HepG2 (cell line): ENCODE measurements around the gene OR1F1.

Experiments
- CBX5 ChIP-seq: sonication (generic); formaldehyde crosslinking; IDR thresholded peaks from 2 replicates; pipeline ENCODE4 v1.4.0; 2020; ENCODE audit warnings: missing genetic modification reagents, borderline replicate concordance
- EP300 ChIP-seq, 3 experiments: sonication (generic) in 1 of 3; formaldehyde crosslinking in 1 of 3; IDR thresholded peaks; 2 replicates each; pipeline versions ENCODE4 v1.5.1 to v1.6.1; 2011 to 2020; ENCODE audit warnings: low read depth in 2 of 3, low read length in 2 of 3, borderline replicate concordance in 1 of 3, improper control_type of control experiment in 1 of 3, mild to moderate bottlenecking in 1 of 3, missing genetic modification reagents in 1 of 3, moderate library complexity in 1 of 3
- ETV6 ChIP-seq: sonication (generic); formaldehyde crosslinking; conservative IDR thresholded peaks from 2 replicates; pipeline ENCODE4 v1.4.0; 2020; ENCODE audit warnings: missing genetic modification reagents
- KAT8 ChIP-seq: IDR thresholded peaks from 2 replicates; pipeline ENCODE4 v1.6.1; 2016; ENCODE audit warnings: missing genetic modification reagents, missing compliant biosample characterization
- POLR2A ChIP-seq, 2 experiments: IDR thresholded peaks; 2 replicates each; pipeline ENCODE4 v1.6.1; 2011; ENCODE audit warnings: low read depth in 2 of 2, low read length in 2 of 2, mild to moderate bottlenecking in 1 of 2, moderate library complexity in 1 of 2; ENCODE audit not compliant: insufficient read depth in 1 of 2
- SP1 ChIP-seq, 2 experiments: fragments of 450-650 bp in 1 of 2; sonication (generic) in 1 of 2; formaldehyde crosslinking in 1 of 2; IDR thresholded peaks; 2 replicates each; pipeline versions ENCODE4 v1.4.0 to v1.6.1; 2016 to 2020; ENCODE audit warnings: missing genetic modification reagents in 1 of 2
- ZNF674 ChIP-seq: sonication (generic); formaldehyde crosslinking; IDR thresholded peaks from 2 replicates; pipeline ENCODE4 v1.5.0; 2020; ENCODE audit warnings: low read depth, mild to moderate bottlenecking, missing genetic modification reagents
- TF ChIP-seq, protein P1 (sequence below): sonication (generic); formaldehyde crosslinking; IDR thresholded peaks from 2 replicates; pipeline ENCODE4 v1.9.0; 2021; ENCODE audit warnings: mild to moderate bottlenecking, missing genetic modification reagents
- TF ChIP-seq, protein P2 (sequence below), 2 experiments: sonication (generic) in 1 of 2; formaldehyde crosslinking in 1 of 2; IDR thresholded peaks; 2 replicates each; pipeline versions ENCODE4 v1.4.0 to v1.6.1; 2016 to 2020; ENCODE audit warnings: borderline replicate concordance in 1 of 2, low read depth in 1 of 2, mild to moderate bottlenecking in 1 of 2, missing genetic modification reagents in 1 of 2
- TF ChIP-seq, protein P3 (sequence below): IDR thresholded peaks from 2 replicates; pipeline ENCODE4 v1.6.1; 2016; ENCODE audit warnings: missing compliant biosample characterization, missing genetic modification reagents, borderline replicate concordance
- TF ChIP-seq, protein P4 (sequence below): sonication (generic); formaldehyde crosslinking; IDR thresholded peaks from 2 replicates; pipeline ENCODE4 v1.5.1; 2020; ENCODE audit warnings: mild to moderate bottlenecking, missing genetic modification reagents, borderline replicate concordance
- TF ChIP-seq, protein P5 (sequence below): sonication (generic); formaldehyde crosslinking; IDR thresholded peaks from 2 replicates; pipeline ENCODE4 v1.9.0; 2021; ENCODE audit warnings: missing genetic modification reagents, mild to moderate bottlenecking, borderline replicate concordance

DNA sequence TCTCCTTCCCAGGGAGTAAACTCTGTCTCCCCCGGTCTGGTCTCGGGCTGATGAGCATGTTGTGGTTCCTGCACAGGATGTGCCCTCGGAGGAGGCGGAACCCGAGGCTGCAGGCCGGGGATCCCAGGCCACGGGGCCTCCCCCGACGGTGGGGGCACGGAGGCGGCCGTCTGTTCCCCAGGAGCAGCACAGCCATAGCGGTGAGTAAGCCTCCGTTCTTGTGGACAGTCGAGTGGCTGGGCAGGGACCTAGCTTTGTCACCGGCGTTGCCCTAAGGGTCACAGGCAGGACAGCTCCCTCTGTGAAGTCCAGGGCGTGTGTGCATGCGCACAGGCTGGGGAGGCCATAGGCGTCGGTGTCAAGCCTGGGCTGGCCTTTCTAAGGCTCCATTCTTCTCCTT is 49.7 kb upstream of the OR1F1 start:
- no peak for TF ChIP-seq EP300 (IDR thresholded peaks at IDR 0.05; ENCODE audit: low read depth in 2 of 2, low read length in 2 of 2)
- no peak for TF ChIP-seq EP300 (CRISPR knock-in tag; IDR thresholded peaks at IDR 0.05; ENCODE audit: borderline replicate concordance)
- TF ChIP-seq CBX5 (CRISPR knock-in tag) = no peak
- no peak for TF ChIP-seq POLR2A (IDR thresholded peaks at IDR 0.05; ENCODE audit: insufficient read depth in 1 of 2, low read depth in 2 of 2, low read length in 2 of 2)
- TF ChIP-seq KAT8 (CRISPR knock-in tag) = no peak
- TF ChIP-seq, protein P1, sequence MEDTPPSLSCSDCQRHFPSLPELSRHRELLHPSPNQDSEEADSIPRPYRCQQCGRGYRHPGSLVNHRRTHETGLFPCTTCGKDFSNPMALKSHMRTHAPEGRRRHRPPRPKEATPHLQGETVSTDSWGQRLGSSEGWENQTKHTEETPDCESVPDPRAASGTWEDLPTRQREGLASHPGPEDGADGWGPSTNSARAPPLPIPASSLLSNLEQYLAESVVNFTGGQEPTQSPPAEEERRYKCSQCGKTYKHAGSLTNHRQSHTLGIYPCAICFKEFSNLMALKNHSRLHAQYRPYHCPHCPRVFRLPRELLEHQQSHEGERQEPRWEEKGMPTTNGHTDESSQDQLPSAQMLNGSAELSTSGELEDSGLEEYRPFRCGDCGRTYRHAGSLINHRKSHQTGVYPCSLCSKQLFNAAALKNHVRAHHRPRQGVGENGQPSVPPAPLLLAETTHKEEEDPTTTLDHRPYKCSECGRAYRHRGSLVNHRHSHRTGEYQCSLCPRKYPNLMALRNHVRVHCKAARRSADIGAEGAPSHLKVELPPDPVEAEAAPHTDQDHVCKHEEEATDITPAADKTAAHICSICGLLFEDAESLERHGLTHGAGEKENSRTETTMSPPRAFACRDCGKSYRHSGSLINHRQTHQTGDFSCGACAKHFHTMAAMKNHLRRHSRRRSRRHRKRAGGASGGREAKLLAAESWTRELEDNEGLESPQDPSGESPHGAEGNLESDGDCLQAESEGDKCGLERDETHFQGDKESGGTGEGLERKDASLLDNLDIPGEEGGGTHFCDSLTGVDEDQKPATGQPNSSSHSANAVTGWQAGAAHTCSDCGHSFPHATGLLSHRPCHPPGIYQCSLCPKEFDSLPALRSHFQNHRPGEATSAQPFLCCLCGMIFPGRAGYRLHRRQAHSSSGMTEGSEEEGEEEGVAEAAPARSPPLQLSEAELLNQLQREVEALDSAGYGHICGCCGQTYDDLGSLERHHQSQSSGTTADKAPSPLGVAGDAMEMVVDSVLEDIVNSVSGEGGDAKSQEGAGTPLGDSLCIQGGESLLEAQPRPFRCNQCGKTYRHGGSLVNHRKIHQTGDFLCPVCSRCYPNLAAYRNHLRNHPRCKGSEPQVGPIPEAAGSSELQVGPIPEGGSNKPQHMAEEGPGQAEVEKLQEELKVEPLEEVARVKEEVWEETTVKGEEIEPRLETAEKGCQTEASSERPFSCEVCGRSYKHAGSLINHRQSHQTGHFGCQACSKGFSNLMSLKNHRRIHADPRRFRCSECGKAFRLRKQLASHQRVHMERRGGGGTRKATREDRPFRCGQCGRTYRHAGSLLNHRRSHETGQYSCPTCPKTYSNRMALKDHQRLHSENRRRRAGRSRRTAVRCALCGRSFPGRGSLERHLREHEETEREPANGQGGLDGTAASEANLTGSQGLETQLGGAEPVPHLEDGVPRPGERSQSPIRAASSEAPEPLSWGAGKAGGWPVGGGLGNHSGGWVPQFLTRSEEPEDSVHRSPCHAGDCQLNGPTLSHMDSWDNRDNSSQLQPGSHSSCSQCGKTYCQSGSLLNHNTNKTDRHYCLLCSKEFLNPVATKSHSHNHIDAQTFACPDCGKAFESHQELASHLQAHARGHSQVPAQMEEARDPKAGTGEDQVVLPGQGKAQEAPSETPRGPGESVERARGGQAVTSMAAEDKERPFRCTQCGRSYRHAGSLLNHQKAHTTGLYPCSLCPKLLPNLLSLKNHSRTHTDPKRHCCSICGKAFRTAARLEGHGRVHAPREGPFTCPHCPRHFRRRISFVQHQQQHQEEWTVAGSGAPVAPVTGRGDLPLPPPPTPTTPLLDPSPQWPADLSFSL (CRISPR knock-in tag) = no peak
- TF ChIP-seq, protein P2, sequence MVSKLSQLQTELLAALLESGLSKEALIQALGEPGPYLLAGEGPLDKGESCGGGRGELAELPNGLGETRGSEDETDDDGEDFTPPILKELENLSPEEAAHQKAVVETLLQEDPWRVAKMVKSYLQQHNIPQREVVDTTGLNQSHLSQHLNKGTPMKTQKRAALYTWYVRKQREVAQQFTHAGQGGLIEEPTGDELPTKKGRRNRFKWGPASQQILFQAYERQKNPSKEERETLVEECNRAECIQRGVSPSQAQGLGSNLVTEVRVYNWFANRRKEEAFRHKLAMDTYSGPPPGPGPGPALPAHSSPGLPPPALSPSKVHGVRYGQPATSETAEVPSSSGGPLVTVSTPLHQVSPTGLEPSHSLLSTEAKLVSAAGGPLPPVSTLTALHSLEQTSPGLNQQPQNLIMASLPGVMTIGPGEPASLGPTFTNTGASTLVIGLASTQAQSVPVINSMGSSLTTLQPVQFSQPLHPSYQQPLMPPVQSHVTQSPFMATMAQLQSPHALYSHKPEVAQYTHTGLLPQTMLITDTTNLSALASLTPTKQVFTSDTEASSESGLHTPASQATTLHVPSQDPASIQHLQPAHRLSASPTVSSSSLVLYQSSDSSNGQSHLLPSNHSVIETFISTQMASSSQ (IDR thresholded peaks at IDR 0.05; ENCODE audit: low read depth) = no peak
- TF ChIP-seq, protein P2 (CRISPR knock-in tag; IDR thresholded peaks at IDR 0.05; ENCODE audit: borderline replicate concordance) = no peak
- TF ChIP-seq ZNF674 (CRISPR knock-in tag) = no peak
- TF ChIP-seq, protein P3, sequence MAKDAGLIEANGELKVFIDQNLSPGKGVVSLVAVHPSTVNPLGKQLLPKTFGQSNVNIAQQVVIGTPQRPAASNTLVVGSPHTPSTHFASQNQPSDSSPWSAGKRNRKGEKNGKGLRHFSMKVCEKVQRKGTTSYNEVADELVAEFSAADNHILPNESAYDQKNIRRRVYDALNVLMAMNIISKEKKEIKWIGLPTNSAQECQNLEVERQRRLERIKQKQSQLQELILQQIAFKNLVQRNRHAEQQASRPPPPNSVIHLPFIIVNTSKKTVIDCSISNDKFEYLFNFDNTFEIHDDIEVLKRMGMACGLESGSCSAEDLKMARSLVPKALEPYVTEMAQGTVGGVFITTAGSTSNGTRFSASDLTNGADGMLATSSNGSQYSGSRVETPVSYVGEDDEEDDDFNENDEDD (CRISPR knock-in tag) = no peak
- TF ChIP-seq, protein P4, sequence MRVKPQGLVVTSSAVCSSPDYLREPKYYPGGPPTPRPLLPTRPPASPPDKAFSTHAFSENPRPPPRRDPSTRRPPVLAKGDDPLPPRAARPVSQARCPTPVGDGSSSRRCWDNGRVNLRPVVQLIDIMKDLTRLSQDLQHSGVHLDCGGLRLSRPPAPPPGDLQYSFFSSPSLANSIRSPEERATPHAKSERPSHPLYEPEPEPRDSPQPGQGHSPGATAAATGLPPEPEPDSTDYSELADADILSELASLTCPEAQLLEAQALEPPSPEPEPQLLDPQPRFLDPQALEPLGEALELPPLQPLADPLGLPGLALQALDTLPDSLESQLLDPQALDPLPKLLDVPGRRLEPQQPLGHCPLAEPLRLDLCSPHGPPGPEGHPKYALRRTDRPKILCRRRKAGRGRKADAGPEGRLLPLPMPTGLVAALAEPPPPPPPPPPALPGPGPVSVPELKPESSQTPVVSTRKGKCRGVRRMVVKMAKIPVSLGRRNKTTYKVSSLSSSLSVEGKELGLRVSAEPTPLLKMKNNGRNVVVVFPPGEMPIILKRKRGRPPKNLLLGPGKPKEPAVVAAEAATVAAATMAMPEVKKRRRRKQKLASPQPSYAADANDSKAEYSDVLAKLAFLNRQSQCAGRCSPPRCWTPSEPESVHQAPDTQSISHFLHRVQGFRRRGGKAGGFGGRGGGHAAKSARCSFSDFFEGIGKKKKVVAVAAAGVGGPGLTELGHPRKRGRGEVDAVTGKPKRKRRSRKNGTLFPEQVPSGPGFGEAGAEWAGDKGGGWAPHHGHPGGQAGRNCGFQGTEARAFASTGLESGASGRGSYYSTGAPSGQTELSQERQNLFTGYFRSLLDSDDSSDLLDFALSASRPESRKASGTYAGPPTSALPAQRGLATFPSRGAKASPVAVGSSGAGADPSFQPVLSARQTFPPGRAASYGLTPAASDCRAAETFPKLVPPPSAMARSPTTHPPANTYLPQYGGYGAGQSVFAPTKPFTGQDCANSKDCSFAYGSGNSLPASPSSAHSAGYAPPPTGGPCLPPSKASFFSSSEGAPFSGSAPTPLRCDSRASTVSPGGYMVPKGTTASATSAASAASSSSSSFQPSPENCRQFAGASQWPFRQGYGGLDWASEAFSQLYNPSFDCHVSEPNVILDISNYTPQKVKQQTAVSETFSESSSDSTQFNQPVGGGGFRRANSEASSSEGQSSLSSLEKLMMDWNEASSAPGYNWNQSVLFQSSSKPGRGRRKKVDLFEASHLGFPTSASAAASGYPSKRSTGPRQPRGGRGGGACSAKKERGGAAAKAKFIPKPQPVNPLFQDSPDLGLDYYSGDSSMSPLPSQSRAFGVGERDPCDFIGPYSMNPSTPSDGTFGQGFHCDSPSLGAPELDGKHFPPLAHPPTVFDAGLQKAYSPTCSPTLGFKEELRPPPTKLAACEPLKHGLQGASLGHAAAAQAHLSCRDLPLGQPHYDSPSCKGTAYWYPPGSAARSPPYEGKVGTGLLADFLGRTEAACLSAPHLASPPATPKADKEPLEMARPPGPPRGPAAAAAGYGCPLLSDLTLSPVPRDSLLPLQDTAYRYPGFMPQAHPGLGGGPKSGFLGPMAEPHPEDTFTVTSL = no peak
- no peak for TF ChIP-seq SP1 (IDR thresholded peaks at IDR 0.05)
- no peak for TF ChIP-seq SP1 (CRISPR knock-in tag; IDR thresholded peaks at IDR 0.05)
- TF ChIP-seq, protein P5, sequence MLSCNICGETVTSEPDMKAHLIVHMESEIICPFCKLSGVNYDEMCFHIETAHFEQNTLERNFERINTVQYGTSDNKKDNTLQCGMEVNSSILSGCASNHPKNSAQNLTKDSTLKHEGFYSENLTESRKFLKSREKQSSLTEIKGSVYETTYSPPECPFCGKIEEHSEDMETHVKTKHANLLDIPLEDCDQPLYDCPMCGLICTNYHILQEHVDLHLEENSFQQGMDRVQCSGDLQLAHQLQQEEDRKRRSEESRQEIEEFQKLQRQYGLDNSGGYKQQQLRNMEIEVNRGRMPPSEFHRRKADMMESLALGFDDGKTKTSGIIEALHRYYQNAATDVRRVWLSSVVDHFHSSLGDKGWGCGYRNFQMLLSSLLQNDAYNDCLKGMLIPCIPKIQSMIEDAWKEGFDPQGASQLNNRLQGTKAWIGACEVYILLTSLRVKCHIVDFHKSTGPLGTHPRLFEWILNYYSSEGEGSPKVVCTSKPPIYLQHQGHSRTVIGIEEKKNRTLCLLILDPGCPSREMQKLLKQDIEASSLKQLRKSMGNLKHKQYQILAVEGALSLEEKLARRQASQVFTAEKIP = no peak
- TF ChIP-seq ETV6 (CRISPR knock-in tag) = no peak
